GM12864 (cell line): ENCODE data around the gene RELN.

Experiments used
- DNase-seq: peaks from one replicate; pipeline ENCODE4 v3.0.0-alpha.2; 2011; ENCODE audit warnings: low read depth
- H3K4me3 ChIP-seq: 2 replicates; pipeline ENCODE4 v1.5.1; 2011; ENCODE audit warnings: mild to moderate bottlenecking, low read depth, low read length, control low read depth
- CTCF ChIP-seq: IDR thresholded peaks from 2 replicates; pipeline ENCODE4 v1.5.1; 2011; ENCODE audit warnings: low read depth, mild to moderate bottlenecking, moderate library complexity, low read length, control low read depth, inconsistent platforms; ENCODE audit errors: missing control alignments

The RELN gene

DNA sequence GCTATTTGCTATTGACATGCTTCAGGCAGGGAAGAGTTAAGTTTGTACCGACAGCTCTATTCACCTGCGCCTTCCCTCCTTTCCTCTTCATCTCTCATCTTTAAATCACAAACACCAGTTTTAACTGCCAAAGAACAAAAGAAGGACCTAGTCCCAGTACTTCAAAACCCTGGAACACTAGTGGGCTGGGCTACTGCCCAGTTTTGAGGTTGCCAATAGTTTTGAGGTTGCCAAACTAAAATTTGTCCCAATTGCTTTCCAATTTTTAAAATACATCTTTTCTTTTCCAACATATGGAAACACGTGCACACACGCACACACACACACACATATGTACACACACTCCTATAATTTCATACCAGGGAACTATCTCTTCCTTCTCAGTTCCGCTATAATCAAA lies 412.8 kb downstream of the RELN start:
- no peak for TF ChIP-seq CTCF
- no peak overlapping the region for H3K4me3 ChIP-seq
- no peak for DNase-seq

DNA sequence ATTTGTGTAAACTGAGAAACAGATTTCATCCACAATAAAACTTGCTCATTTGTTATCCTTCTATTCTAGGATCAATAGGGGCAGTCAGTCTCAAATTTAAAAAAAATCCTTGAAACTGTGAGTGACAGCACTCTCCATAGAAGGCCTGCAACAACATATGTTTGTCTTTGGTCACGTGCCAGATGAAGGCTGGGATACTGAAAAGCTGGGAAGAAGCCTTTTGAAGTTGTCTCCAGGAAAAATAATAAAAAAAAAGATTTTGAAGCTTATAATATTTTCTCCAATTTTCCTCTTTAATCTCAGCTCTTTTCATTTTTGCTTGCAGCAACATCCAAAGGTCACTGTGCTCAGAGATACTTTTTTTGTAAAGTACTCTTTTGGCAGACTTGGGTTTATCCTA lies 414.9 kb downstream of the RELN start:
- H3K4me3 ChIP-seq, result no peak overlapping the region
- DNase-seq, result no peak
- no peak for TF ChIP-seq CTCF

GRCh38 chr7:103573479-103574058 lies 415.9 kb downstream of the RELN start:
- peak; percentile 20 for TF ChIP-seq CTCF
- DNase-seq, result peak; percentile 2
- H3K4me3 ChIP-seq, result no peak overlapping the region

- no peak overlapping the region for H3K4me3 ChIP-seq
- TF ChIP-seq CTCF, result no peak
- no peak for DNase-seq
Measured at GRCh38 chr7:103571586-103571985, 417.9 kb downstream of the RELN start.

DNA sequence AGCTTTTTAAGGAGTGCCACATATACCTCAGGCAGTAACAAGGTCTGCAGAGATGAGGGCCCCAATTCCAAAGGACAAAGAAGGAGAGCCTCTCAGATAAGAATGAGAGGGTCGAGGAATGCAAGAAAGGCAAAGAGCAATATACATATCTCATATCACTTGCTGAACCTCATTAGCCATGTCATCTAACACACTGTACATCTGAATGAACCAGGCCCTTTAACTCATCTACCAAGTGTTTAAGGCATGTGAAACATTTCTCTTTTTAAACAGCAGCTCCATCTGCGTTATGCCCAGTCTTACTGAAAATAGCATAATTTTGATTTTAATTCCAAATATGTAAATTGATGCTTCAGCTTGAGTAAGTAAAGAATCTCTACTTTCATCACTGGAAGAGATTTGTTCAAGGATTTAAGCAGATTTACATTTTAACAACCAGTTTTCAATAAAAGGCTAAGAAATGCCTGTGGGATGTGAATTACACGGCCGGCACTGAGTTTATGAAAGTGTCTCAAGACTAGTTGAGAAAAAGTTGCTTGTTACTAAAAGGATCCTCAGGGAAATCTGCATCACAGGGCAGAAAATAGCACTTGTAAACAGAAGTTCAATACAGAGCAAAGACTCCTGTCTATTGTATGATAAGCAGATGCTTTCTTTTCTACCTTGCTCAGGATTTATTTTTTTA lies 419.7 kb downstream of the RELN start:
- no peak for DNase-seq
- H3K4me3 ChIP-seq, result no peak overlapping the region
- no peak for TF ChIP-seq CTCF

- no peak for DNase-seq
- TF ChIP-seq CTCF, result no peak
- no peak overlapping the region for H3K4me3 ChIP-seq
Measured at GRCh38 chr7:103564416-103564815, 425.0 kb downstream of the RELN start.

DNA sequence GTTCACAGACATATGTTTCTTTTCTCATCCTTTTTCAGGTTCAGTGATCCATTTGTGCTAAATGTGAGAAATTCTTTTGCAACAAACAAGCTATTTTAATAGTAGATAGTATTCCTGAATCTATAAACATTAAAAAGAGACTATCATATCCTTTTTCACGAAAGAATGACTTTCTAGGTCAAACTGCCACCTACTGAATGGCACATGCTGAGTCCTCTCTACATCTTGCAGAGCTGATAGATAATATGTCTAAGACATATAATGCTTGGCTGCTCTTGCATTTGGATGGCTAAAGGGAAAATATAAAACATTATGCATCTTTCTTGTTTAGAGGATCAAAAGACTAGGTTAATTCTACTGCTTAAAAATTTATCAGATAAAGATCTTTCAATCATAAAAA lies 429.3 kb downstream of the RELN start:
- DNase-seq, result no peak
- no peak for TF ChIP-seq CTCF
- no peak overlapping the region for H3K4me3 ChIP-seq
